Heart right ventricle (tissue), 16 donors: Measurements from ENCODE around the gene CAND2. TPM values are rescaled to one million over a fixed set of nuclear protein-coding genes. Genes with fewer than 3 reads are reported as not detected.

Experiments used
- ATAC-seq, 8 donors: fragments of 200-7000 bp; cut with Tn5 transposase; one replicate each; pipeline ENCODE4 v1.9.1; 2020; ENCODE audit warnings: mild to moderate bottlenecking in 8 of 8, moderate library complexity in 8 of 8, moderate number of reproducible peaks in 1 of 8
- DNase-seq, 2 donors: peaks; one replicate each; pipeline ENCODE4 v3.0.0-alpha.2; 2020
- H3K27ac ChIP-seq, 10 donors: fragments of 200-600 bp; sonication (generic) in 2 of 10; one replicate each; pipeline versions ENCODE4 v1.5.0 to v1.8.0; 2020 to 2022; ENCODE audit warnings: mild to moderate bottlenecking in 3 of 10
- H3K27me3 ChIP-seq, 7 donors: fragments of 200-600 bp; one replicate each; pipeline ENCODE4 v1.8.0; 2021 to 2022; ENCODE audit warnings: mild to moderate bottlenecking in 2 of 7
- H3K36me3 ChIP-seq, 9 donors: fragments of 200-600 bp; sonication (generic) in 1 of 9; one replicate each; pipeline versions ENCODE4 v1.5.0 to v1.8.0; 2020 to 2022; ENCODE audit warnings: mild to moderate bottlenecking in 2 of 9
- H3K4me1 ChIP-seq, 9 donors: fragments of 200-600 bp; sonication (generic) in 1 of 9; one replicate each; pipeline versions ENCODE4 v1.5.0 to v1.8.0; 2020 to 2022; ENCODE audit warnings: mild to moderate bottlenecking in 4 of 9
- H3K4me3 ChIP-seq, 10 donors: fragments of 200-600 bp; sonication (generic) in 2 of 10; one replicate each; pipeline versions ENCODE4 v1.5.0 to v1.8.0; 2020 to 2022; ENCODE audit warnings: mild to moderate bottlenecking in 7 of 10, moderate library complexity in 2 of 10
- H3K9me3 ChIP-seq, 11 donors: fragments of 200-600 bp in 10 of 11; sonication (generic) in 2 of 11; one replicate each; pipeline versions ENCODE4 v1.5.0 to v1.8.0; 2013 to 2022; ENCODE audit warnings: mild to moderate bottlenecking in 2 of 11, control low read depth in 1 of 11, moderate library complexity in 1 of 11
- CTCF ChIP-seq, 9 donors: fragments of 200-600 bp; sonication (generic) in 2 of 9; IDR thresholded peaks; one replicate each; pipeline versions ENCODE4 v1.5.0 to v1.8.0; 2021 to 2022; ENCODE audit warnings: antibody characterized with exemption in 9 of 9, mild to moderate bottlenecking in 5 of 9, moderate library complexity in 1 of 9
- WGBS, 2 donors: extraction: QIAGEN DNeasy Blood & Tissue Kit; methylation state at CpG; one replicate each; pipeline ENCODE4 v1.1.7; 2013; ENCODE audit warnings: inconsistent platforms in 1 of 2; 5-methylcytosine and 5-hydroxymethylcytosine counted together
- intact Hi-C, 10 donors: fragments of 100-400 bp; cut with DNase I; formaldehyde crosslinking; loops; one replicate each; pipeline versions ENCODE4 v1.11.1 to v1.14.2; 2022
- polyA plus RNA-seq, 2 donors: library from polyadenylated mRNA; stranded (reverse); fragments of 200-250 nt; gene quantifications; one replicate each; pipeline ENCODE4 v1.2.3, GENCODE V29; 2013
- total RNA-seq, 10 donors: library from RNA; stranded (reverse); fragmentation: NEBNext Ultra II Directional in 3 of 10; extraction: Animal tissue kit (Norgen Biotek cat#: 25700) in 3 of 10; gene quantifications; one replicate each; pipeline versions ENCODE4 v1.2.1 to v1.2.4, GENCODE V29; 2021 to 2023
- donor health status: Arrhythmogenic right ventricular cardiomyopathy.
- donor health status: ischemic (EF 13 %, LVEDD 7.1; RV severe dilation, severe dysfunction).
- donor health status: healthy with polysubstance abuse.
- donor health status: DM: no; HTN: yes; CAD: no.
- donor health status: DM: no; HTN: no; CAD: no.
- donor health status: ischemic (EF 25% LVEDD 6.9; RV normal size, moderate dysfunction).
- donor health status: ischemic (EF 25% LVEDD 5.7; RV mildly dilated, moderate dysfunction).
- donor health status: healthy.
- donor health status: DM: yes; HTN: yes; CAD: no.
- donor health status: Ischemic cardiomyopathy.
- donor health status: ischemic (EF 35%, LVEDD 5.7; RV mildly dilated, moderate dysfunction).
- donor health status: nonischemic (EF 11% LVEDD 7.7; RV severe dilation, severe dysfunction).
- donor health status: DM: yes; HTN: yes; CAD: no.
- donor health status: PGD.
- donor health status: ischemic (EF 29% LVEDD 5.4; RV normal size, mild dysfunction).
- donor health status: nonischemic (EF 23%, LVEDD 6.1; RV moderate dilation, normal function).

CAND2 gene
- total and polyA plus RNA-seq, 12 donors = 9.2 to 99.0 (median 63.1) TPM

- ATAC-seq = no peak
- H3K4me1 ChIP-seq = peaks cover 0 to 2% (median 0%) of the 10 kb centered on the region in 9 donors
- no peaks in the 10 kb centered on the region for H3K27me3 ChIP-seq
- no peak overlapping the region for H3K4me3 ChIP-seq
- H3K36me3 ChIP-seq = peaks cover 3 to 98% (median 48%) of the 10 kb centered on the region in 9 donors
- 94% methylated on average over 4 of the region's 4 CpGs for WGBS, 2 donors
- no peaks in the 10 kb centered on the region for H3K9me3 ChIP-seq
- no peak overlapping the region for H3K27ac ChIP-seq
- TF ChIP-seq CTCF (IDR thresholded peaks at IDR 0.05) = no peak
- no peak for DNase-seq
- intact Hi-C loops = loop anchor here in 1 of 10 donors (5.0 kb wide), 1 partner anchor 121 kb away; no protein-coding TSS in a partner anchor
Observed at GRCh38 chr3:12828751-12829150, 32.3 kb downstream of the CAND2 start.

DNA sequence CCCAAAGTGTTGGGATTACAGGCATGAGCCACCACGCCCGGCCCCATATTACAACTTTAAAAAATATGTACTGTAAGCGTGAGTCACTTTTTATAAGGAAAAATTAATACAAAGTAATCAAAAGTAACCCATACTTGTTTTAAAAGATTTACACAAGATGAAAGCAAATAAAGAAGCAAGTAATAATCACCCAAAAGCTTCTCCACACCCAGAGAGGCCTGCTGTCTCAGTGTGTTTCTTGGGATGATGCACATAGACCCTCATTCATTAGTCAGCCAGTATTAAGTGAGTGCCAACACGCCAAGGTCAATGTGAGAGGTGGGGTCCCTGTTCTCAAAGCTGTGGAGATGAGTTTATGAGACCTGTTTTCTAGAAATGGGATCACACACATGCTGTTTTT lies 32.9 kb downstream of the CAND2 start:
- no peak for ATAC-seq
- intact Hi-C loops = loop anchor here in 1 of 10 donors (5.0 kb wide), 1 partner anchor 122 kb away; no protein-coding TSS in a partner anchor
- no peak for DNase-seq
- no peaks in the 10 kb centered on the region for H3K27me3 ChIP-seq
- TF ChIP-seq CTCF (IDR thresholded peaks at IDR 0.05) = no peak
- H3K4me1 ChIP-seq = peaks cover 0 to 2% (median 0%) of the 10 kb centered on the region in 9 donors
- H3K36me3 ChIP-seq = peaks cover 4 to 100% (median 55%) of the 10 kb centered on the region in 9 donors
- H3K27ac ChIP-seq = no peak overlapping the region
- no peak overlapping the region for H3K4me3 ChIP-seq
- no peaks in the 10 kb centered on the region for H3K9me3 ChIP-seq
- WGBS, 2 donors = 88 to 92% methylated on average over 4 of the region's 4 CpGs

DNA sequence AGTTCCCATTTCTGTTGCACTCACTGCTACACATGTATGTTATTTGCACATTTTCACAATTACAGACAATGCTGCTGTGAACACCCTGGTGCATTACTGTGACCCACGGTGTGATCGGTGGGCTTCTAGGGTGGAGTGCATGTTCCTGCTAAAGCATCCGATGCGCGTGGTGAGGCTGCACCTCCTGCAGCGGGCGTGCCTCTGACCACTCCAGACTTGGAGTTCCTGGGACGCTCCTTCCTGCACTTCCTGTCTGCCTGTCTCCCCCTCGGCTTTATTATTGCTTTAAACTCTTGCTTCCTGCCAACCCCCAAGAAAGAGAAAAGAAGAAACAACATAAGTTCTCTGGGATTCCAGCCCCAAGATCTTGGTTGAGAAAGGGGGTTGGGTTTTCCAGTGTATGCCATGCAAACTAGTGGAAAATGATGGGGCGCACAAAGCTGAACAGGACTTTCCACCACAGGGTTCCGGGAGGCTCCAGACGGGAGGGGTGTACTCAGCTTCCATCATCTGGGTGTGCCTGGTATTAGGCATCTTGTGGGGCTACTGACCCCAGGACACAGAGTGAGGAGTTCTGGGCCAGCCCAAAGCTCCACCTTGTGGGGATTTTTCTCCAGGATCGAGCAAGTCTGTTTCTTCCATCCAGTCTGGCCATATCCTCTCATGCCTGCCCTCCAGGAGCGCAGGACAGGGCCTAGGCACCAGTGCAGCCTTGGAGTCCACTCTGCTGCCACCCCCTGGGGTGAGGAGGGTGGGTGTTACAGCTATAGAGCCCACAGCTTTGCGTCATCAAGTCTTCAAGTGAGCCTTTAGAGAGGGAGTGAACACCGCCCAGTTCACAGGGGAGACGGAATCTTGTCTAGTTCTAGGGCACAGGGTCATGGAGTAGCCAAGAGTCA lies 33.7 kb downstream of the CAND2 start:
- TF ChIP-seq CTCF (IDR thresholded peaks at IDR 0.05) = peak in 1 of 9 donors; percentile 18
- peak in 4 of 8 donors; percentile 3 to 53 (median 19) for ATAC-seq
- Histone ChIP-seq H3K27ac (no peak overlapping the region), H3K27me3 (no peaks in the 10 kb centered on the region), H3K4me1 (peaks cover 0 to 2% (median 0%) of the 10 kb centered on the region in 9 donors), H3K4me3 (no peak overlapping the region), H3K36me3 (peaks cover 5 to 100% (median 62%) of the 10 kb centered on the region in 9 donors), H3K9me3 (no peaks in the 10 kb centered on the region)
- no peak for DNase-seq
- WGBS, 2 donors = 64 to 66% methylated on average over 17 of the region's 17 CpGs
- intact Hi-C loops = loop anchor here in 1 of 10 donors (5.0 kb wide), 1 partner anchor 123 kb away; no protein-coding TSS in a partner anchor

GRCh38 chr3:12830785-12831156 lies 34.3 kb downstream of the CAND2 start:
- peaks cover under 1 to 100% (median 68%) of the 10 kb centered on the region in 9 donors for H3K36me3 ChIP-seq
- ATAC-seq = peak in 2 of 8 donors; percentile 15 to 19
- TF ChIP-seq CTCF (IDR thresholded peaks at IDR 0.05) = no peak
- H3K27me3 ChIP-seq = no peaks in the 10 kb centered on the region
- WGBS, 2 donors = 77 to 81% methylated on average over 4 of the region's 4 CpGs
- no peaks in the 10 kb centered on the region for H3K9me3 ChIP-seq
- intact Hi-C loops = no loop called here
- no peak overlapping the region for H3K27ac ChIP-seq
- H3K4me1 ChIP-seq = peaks cover 0 to 2% (median 0%) of the 10 kb centered on the region in 9 donors
- H3K4me3 ChIP-seq = no peak overlapping the region
- no peak for DNase-seq
